ENCODE measurements around the gene UTP20.

GRCh38 chr12:101327051-101327450 is 47.1 kb downstream of the UTP20 start:
- TF ChIP-seq CTCF (IDR thresholded peaks at IDR 0.05) (no peak), POLR2A (IDR thresholded peaks at IDR 0.05) (no peak)

Data from thyroid gland (tissue), 4 donors.